Measurements from ENCODE around the gene PRDM4.

The PRDM4 gene, protein sequence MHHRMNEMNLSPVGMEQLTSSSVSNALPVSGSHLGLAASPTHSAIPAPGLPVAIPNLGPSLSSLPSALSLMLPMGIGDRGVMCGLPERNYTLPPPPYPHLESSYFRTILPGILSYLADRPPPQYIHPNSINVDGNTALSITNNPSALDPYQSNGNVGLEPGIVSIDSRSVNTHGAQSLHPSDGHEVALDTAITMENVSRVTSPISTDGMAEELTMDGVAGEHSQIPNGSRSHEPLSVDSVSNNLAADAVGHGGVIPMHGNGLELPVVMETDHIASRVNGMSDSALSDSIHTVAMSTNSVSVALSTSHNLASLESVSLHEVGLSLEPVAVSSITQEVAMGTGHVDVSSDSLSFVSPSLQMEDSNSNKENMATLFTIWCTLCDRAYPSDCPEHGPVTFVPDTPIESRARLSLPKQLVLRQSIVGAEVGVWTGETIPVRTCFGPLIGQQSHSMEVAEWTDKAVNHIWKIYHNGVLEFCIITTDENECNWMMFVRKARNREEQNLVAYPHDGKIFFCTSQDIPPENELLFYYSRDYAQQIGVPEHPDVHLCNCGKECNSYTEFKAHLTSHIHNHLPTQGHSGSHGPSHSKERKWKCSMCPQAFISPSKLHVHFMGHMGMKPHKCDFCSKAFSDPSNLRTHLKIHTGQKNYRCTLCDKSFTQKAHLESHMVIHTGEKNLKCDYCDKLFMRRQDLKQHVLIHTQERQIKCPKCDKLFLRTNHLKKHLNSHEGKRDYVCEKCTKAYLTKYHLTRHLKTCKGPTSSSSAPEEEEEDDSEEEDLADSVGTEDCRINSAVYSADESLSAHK

DNA sequence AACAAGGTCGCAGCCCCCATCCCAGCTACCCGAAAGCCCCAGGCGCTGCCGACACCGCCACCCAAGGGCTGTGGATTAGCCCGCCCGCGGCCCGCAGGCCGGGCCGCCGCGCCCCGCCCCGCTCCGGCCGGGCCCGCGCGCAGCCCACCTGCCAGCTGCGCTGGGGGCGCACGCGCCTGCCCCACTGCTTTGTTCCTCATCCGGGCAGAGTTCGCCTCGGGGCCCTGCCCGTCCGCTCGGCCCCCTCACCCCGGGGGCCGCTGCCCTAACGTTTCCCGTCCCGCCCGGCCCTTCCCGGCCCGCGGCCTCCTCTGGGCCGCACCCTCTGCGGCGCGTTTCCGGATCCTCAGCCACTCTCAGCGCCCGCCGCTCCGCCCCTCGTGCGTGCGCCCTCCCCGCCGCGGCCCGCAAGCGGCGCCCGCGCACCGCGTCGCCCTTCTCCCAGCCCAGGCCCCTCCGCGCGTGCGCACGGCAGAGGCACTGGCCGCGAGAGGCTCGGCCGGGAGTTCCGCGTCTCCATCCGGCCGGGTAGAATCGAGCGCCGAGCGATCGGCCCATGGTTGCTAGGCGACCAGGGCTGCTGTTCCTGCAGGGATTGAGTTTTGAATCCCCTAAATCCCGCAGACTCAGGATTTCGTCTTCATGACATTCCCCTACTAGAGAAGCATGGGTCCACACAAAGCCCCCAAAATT is at the start of gene PRDM4:
PRDM4 (minus strand) TSS at position 329 of the 693 bp plus-strand sequence. CDS start 622 bp downstream, outside the sequence.
- peak; percentile 100 for DNase-seq (ENCODE audit: low spot score)

DNA sequence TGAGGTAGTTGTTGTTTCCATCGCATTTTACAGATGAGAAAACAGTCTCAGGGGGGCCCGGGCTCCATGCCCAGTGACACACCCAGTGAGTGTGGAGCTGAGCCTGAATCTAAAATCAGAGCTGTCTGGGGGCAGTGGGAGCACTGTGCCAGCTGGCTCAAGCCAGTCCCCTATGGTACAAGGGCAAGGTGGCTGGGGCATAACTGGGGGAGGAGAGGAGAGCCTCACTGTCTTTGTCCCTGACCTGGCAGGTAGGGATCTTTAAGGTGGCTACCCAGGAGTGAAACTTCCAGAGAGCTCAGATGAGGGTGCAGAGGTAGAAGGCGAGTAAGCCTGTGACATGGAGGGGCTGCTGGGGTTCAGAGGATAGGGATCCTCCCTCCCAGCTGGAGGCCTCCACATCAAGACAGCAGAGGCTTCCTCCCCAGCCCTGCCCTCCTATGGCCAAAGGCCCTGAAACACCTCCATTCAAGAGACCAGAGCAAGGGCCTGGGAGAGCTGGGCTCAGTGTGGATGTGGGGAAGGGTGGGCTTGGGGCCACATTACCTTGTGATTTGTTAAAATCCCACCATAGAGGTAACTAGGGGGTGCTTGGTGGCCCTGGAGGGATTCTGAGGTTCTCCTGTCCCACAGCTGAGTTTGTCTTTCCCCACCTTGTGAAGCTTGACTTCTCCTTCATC is 46.7 kb upstream of the PRDM4 start:
- DNase-seq (ENCODE audit: low spot score): no peak

DNA sequence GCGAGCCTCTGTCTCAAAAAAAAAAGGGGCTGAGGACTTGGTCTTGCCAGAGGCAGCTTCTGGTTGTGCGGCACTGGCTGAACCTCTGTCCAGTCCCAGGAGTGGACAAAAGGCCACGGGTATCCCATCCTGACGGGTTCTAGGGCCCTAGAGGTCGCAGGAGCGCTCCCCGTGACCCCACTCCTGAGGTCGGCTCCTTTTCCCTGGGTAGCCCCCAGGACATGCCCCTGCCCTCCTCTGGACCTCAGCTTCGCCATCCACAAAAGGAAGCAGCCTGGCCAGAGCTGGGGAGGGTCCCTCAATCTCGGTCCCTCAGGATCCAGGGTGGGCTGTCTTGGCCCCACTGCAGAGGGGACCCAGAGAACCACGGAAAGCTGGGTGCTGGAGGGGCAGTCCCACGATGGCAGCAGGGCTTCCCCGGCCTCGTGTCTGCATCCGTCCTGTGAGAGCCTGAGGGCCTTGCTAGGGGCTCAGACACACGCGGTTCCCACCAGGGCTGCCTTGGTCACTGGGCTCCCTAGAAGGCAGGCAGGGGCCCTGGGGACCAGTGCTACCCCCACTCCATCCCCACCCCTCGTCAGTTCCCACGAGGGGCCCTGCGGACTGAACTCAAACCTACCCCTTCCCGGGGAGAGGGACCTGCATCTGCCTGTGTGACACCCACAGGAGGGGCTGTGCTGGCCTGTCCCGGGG is 44.7 kb upstream of the PRDM4 start:
- DNase-seq (ENCODE audit: low spot score): no peak

DNA sequence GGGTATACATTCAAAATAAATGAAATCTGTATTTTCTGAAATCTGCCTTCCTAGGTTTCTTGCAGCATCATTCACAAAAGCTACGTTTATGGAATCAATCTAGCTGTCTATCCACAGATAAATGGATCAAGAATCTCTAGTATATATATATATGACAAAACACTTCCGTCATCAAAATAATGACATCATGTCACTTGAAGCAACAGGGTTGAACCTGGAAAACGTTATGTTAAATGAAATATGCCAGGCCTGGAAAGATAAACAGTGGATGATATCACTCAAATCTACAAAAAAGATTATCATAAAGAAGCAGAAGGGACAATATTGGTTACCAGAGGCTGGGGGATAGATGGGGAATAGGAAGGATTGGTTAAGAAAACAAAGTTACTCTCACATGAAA is 42.2 kb upstream of the PRDM4 start:
- DNase-seq (ENCODE audit: low spot score): no peak

DNA sequence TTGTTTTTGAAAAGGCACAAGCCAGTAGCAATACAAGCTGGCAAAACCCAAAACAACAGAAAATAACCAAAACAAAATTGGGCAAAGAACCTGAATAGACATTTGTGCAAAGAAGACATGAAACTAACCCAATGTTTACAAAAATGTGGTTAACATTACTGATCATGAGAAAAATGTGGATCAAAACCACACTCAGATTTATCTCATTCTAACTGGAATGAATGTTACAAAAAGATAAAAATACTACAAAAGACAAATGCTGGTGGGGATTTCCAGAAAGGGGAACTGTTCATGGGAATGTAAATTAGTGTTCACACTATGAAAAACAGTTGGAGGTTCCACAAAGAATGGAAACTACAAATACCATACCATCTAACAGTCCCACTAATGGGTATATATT is 40.2 kb upstream of the PRDM4 start:
- DNase-seq (ENCODE audit: low spot score): no peak

DNA sequence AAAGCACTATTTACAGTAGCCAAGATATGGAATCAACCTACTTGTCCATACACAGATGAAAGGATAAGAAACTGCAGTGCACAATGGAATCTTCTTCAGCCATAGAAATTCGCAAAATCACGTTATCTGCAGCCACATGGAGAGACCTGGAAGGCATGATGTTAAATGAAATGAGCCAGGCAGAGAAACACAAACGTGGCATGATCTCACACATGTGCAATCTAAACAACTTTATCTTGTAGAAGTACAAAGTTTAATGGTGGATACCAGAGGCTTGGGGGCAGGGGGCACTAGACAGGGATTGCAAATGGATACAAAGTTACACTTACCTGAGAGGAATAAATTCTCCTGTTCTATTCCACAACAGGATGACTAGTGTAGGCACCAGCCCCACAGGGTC is 37.6 kb upstream of the PRDM4 start:
- no peak for DNase-seq (ENCODE audit: low spot score)

DNA sequence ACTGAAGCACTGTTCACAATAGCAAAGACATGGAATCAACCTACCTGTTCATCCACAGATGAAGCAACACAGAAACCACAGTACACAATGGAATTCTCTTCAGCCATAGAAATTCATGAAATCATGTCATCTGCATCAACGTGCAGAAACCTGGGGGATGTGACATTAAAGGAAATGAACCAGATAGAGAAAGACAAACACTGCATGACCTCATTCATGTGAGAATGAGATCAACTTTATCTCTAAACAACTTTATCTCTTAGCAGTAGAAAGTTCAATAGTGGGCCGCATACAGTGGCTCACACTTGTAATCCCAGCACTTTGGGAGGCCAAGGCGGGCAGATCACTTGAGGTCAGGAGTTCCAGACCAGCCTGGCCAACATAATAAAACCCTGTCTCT is 33.5 kb upstream of the PRDM4 start:
- no peak for DNase-seq (ENCODE audit: low spot score)

DNA sequence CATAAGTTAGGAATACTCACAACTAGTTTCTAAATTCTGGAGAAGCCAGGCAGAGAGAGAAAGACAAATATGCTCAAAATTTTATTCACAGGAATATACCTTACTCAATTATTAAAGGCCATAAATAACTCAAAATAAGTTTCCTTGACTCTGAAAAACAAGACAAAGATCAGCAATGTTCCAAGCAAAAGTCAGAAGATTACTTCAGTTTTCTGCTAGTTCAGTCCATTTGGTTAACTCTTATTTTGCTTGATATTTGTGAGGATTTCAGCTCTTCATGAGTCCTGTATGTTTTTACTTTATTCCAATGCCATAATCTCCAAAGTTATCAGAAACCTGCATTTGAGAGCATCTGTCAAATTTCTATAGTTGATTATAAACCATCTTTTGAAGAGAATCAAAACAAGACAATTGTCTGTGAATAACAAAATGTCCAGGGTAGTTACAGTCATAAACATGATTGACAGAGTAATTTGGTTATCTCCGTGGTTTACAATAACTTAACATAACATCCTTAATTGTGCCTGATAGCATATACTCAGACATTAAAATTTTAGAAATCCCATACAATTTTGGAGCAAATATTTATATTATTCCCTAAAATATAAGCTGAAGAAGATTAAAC is 30.6 kb upstream of the PRDM4 start:
- DNase-seq (ENCODE audit: low spot score): no peak

DNA sequence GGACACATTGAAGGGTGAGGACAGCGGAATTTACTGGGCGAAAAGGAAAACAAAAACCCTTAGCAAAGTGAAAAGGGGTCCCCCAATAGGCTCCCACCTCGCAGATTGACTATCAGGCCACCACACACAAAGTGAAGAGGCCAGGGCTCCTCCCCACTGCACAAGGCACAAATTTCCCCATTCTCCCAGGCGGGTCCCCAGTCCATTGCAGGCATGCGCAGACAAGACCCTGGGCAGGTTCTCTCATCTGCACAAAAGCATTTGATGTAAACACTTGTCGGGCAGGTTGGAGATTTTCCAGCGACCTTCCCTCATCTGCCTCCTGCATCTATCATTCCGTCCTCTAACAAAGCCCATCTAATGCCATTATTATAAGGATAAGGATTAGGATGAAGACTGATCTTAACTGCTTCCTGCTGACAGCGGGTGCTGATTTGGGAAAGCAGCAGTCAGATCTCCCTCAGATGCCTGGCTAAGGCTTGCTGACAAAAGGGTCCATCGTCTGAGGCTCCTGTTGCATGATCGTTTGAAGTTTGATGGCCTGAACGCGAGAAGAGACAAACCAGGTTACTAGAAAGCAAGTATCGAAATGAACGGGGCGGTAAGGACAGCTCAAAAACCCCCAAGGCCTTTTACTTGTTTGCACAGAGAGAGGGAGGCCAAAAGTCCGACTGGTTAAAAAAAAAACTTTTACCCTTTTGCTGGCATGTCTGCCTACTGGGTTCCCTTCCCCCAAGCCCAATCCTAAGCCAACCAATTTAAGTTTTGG is 27.9 kb upstream of the PRDM4 start:
- no peak for DNase-seq (ENCODE audit: low spot score)

DNA sequence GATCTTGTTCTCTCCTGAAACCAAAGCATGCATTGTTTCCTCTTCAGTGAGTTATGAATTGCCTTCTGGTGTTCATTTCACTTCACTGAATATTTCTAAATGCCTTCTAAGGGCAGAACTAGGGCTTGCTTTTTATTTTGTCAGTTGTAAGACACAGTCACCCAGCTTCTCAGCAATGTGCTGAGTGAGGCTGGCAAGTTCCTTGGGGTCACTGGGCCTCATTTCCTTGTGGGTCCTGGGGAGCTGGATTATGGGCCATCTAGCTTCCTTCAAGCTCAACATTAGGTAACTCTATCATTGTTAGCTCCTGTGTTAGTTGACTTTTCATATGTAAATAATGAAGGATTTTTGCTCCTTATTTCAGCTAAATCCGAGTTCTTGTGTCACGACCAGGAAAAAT is 27.3 kb upstream of the PRDM4 start:
- DNase-seq (ENCODE audit: low spot score): no peak

DNA sequence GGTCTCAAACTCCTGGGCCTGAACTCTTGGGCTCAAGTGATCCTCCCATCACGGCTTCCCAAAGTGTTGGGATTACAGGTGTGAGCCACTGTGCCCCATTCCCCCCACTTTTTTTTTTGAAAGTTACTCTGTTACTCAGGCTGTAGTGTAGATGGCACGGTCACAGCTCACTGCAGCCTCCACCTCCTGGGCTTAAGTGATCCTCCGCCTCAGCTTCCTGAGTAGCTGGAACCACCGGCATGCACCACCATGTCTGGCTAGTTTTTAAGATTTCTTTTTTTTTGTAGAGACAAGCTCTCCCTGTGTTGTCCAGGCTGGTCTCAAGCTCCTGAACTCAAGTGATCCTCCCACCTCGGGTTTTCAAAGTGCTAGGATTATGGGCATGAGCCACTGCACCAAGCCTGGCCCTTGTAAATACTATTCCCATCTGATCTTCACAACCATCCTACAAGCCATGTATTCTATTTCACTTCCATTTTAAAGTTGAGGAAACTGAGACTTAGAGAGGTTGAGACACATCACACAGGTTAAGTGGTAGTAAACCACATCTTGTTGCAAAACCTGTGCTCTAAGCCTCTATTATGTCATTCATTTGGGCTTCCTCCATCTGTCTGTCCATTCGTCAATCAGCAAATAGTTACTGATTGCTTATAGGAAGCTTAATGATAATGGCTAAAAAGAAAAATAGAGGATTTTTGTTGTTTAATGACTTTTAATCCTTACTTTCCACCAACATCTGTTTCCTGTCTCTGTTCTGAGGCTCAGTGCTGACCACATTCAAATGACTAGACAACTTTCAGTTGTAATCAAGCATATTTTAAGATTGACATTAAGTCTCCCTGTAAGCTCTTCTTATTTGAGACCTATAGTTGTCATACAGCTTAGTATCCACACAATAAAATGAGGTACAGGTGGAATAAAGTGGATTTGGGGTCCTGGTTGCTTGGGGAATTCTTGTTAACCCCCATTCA is 22.8 kb upstream of the PRDM4 start:
- DNase-seq (ENCODE audit: low spot score): no peak

DNA sequence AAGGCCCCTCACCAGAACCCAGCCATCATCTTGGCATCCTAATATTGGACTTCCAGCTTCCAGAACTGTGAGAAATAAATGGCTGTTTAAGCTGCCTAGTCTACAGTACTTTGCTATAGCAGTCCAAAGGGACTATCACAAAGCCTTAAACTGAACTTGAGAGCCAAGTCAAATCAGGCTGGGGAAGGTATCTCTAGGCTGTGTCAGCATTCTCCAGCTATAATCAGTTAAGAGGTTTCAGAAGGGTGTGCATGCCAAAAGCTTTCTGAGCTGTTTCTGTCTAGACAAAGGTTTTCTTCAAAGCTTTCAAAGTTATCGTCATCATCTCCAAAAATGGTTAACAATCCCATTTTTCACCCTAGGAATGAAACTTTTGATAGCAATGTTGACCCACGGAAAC is 21.1 kb upstream of the PRDM4 start:
- DNase-seq (ENCODE audit: low spot score): no peak

DNA sequence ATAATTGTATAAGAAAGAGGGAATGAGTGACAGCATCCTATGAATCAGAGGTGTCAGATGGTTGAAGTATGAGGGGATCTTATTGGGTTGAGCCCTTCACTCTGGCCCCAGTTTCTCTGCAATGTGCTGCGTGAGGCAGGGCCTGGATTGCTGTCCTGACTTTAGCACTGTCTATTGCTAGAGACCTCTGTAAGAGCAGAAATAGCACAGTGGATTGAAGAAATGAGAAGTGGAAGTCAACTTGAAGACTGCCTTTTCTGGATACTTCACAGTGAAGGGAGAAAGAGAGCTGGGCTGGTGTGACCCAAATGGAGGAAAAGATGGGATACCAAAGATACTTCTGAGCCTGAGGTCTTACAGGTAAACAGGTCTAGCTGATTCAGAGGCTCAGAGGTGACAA is 19.4 kb upstream of the PRDM4 start:
- no peak for DNase-seq (ENCODE audit: low spot score)

DNA sequence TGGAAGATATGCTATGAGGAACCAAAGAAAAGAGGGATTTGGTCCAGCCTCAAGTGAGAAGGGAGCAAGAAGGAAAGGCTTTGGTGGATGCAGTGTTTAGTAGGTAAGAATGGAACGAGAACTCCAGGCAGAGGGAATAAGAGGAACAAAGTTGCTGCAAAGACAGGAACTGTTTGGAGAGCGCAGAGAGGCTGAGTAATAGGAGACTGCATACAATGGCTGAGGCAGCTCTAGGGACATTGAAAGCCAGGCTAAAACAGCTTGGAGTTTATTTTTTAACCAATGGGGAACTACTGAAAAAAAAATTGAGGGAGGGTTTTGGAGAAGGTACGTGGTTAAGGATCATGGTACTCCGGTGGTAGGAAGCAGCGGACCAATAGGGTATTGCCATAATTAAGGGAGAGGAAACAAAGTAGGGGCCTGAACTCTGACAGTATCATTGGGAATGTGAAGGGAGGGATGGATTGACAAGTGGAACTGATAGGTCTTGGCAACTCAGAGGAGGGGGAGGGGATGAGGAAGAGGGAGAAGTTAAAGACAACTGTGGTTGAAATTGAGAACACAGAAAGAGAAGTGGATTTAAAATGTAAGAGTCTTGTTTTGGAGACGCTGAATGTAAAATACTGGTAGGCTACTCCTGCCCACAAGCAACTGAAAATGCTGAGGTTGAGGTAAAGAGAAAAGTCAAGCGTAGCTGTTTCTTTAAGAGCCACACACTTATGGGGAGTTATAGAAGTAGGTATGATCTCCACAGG is 18.3 kb upstream of the PRDM4 start:
- no peak for DNase-seq (ENCODE audit: low spot score)

DNA sequence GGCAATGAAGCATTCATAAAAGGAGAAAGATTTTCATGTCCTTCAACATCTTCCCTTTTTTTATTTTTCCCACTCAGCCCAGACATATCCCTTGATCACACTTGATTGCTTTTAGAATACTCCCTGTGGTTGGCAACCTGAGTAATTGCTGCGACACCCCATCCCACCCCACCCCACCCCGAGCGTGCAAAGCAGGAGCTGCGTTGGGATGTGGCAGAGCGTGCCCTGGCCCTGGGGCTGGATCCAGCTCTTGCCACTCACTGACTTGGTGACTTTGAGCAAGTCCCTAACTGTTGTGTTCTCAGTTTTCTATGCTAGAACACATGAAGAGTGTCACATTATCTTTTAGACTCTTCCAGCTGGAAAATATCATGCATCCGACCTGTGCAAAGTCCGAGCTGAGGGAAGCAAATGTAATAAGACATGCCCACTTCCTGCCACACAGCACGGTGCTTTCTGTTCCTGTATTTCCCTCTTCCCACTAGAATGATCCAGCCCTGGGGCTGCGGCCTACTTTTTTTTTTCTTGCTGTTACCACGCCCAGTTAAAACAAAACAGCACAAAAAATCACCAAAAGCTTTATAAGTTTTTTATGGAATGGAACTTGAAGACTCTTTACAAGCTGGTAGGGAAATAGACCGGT is 17.6 kb upstream of the PRDM4 start:
- no peak for DNase-seq (ENCODE audit: low spot score)

DNA sequence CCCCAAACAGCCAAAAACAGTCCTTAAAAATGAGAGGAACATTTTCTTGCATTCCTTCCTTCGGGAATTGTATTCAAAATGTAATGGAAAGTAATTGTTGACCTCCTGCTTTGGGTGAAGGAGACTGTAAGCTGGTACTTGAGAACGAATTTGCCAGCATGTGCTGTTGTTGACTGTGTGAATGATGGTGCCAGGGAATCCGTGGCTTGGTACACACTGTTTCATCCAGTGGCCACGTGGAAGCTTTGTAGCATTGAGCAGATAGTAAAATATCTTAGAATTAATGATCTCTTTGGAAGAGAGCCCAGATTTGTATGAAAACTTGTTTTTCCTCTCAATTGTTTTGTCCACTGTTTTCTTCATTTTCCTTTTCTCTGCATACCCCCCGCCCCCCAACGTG is 15.2 kb upstream of the PRDM4 start:
- DNase-seq (ENCODE audit: low spot score): no peak

DNA sequence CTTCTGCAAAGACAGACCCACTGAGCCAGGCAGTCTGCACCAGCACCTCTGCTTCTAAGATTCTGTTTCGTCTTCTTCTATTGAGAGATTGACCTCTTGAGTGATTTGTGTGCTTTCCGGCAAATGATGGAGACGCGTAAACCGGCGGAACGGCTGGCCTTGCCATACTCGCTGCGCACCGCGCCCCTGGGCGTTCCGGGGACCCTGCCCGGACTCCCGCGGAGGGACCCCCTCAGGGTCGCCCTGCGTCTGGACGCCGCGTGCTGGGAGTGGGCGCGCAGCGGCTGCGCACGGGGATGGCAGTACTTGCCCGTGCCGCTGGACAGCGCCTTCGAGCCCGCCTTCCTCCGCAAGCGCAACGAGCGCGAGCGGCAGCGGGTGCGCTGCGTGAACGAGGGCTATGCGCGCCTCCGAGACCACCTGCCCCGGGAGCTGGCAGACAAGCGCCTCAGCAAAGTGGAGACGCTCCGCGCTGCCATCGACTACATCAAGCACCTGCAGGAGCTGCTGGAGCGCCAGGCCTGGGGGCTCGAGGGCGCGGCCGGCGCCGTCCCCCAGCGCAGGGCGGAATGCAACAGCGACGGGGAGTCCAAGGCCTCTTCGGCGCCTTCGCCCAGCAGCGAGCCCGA is 14.3 kb upstream of the PRDM4 start:
- DNase-seq (ENCODE audit: low spot score): peak; percentile 30
